ENCODE measurements around the gene NAE1. TPM values are rescaled to one million over a fixed set of nuclear protein-coding genes. Genes with fewer than 3 reads are reported as not detected.

The NAE1 gene
- total RNA-seq, 1 experiment from 2014 or later = 129 TPM

DNA sequence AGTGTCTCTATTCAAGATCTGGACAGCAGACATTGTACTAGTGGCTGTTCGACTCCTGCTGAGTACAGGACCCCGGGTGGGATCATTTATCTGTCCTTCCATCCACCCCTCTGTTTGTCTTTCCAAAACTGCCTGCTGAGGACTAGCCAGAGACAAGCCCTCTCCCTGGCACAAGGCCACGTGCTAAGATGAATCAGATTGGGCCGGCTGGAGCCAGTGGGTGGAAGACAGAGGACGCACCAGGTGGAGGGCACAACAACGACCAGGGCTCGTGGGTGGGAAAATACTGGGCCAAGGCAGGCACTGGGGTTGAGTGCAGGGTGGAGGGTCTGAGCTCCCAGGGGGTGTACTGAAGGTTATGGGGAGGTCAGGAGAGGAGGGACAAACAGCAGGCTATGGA, 12.0 kb upstream of the NAE1 start:
- TF ChIP-seq, protein P1, sequence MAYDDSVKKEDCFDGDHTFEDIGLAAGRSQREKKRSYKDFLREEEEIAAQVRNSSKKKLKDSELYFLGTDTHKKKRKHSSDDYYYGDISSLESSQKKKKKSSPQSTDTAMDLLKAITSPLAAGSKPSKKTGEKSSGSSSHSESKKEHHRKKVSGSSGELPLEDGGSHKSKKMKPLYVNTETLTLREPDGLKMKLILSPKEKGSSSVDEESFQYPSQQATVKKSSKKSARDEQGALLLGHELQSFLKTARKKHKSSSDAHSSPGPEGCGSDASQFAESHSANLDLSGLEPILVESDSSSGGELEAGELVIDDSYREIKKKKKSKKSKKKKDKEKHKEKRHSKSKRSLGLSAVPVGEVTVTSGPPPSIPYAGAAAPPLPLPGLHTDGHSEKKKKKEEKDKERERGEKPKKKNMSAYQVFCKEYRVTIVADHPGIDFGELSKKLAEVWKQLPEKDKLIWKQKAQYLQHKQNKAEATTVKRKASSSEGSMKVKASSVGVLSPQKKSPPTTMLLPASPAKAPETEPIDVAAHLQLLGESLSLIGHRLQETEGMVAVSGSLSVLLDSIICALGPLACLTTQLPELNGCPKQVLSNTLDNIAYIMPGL (CRISPR knock-in tag; IDR thresholded peaks at IDR 0.05) = no peak
- TF ChIP-seq FOXJ3 (CRISPR knock-in tag; IDR thresholded peaks at IDR 0.05; ENCODE audit: borderline replicate concordance) (no peak), CREB1 (CRISPR knock-in tag; IDR thresholded peaks at IDR 0.05) (no peak), RORB (CRISPR knock-in tag; IDR thresholded peaks at IDR 0.05) (no peak), KAT7 (CRISPR knock-in tag; IDR thresholded peaks at IDR 0.05; ENCODE audit: borderline replicate concordance) (no peak)
- ATAC-seq = no peak
- CTCF ChIA-PET = interaction anchor here (3.9 to 6.5 kb wide), 2 partner anchors 12 to 25 kb away, joined by 17 to 76 read pairs; partner anchors contain the start of gene NAE1
- H3K4me1 Mint-ChIP-seq = peaks cover 13% of the 10 kb centered on the region
- H3K9me3 Mint-ChIP-seq = no peaks in the 10 kb centered on the region
- POLR2A ChIA-PET = no interaction called here
- DNase-seq (ENCODE audit: low spot score) = no peak
- H3K27me3 Mint-ChIP-seq (ENCODE audit: low read depth) = peaks cover 92% of the 10 kb centered on the region
- H3K27ac Mint-ChIP-seq = no peak overlapping the region
- H3K4me3 Mint-ChIP-seq = no peak overlapping the region
- no peaks in the 10 kb centered on the region for H3K36me3 Mint-ChIP-seq

DNA sequence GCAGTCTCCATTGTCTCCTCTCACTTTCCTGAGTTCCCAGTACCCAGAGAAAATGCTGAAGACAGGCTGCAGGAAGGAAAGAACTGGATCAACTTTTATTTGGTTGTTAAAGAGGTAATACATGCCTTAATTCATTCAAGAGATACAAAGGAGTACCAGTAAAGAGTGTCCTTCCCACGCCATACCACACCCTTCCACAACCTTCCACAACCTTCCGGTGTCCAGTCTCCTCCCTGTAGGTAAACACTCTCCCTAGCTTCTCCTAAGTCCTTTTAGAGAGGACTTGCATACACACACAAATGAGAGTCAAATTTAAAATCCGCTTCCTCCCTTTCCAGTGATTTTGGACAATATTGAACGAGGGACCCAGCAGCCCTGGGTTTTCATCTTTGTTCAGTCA, 10.6 kb upstream of the NAE1 start:
- Mint-ChIP-seq H3K4me1 (peaks cover 13% of the 10 kb centered on the region), H3K36me3 (no peaks in the 10 kb centered on the region), H3K27ac (no peak overlapping the region), H3K4me3 (no peak overlapping the region), H3K9me3 (no peaks in the 10 kb centered on the region), H3K27me3 (ENCODE audit: low read depth) (peaks cover 85% of the 10 kb centered on the region)
- ATAC-seq (no peak), DNase-seq (ENCODE audit: low spot score) (no peak)
- CTCF ChIA-PET = interaction anchor here (0.7 to 6.5 kb wide), 3 partner anchors 11 to 64 kb away, joined by 3 to 76 read pairs (median 4); partner anchors contain the start of gene NAE1
- POLR2A ChIA-PET = no interaction called here
- TF ChIP-seq ELF4 (CRISPR knock-in tag; IDR thresholded peaks at IDR 0.05; ENCODE audit: low read depth) (no peak), TEAD1 (CRISPR knock-in tag; IDR thresholded peaks at IDR 0.05) (no peak), ZNF396 (CRISPR knock-in tag; IDR thresholded peaks at IDR 0.05; ENCODE audit: borderline replicate concordance) (no peak), ESRRA (CRISPR knock-in tag; IDR thresholded peaks at IDR 0.05; ENCODE audit: borderline replicate concordance) (no peak), GABPB1 (CRISPR knock-in tag; IDR thresholded peaks at IDR 0.05) (no peak), CREM (CRISPR knock-in tag; IDR thresholded peaks at IDR 0.05) (no peak)
- TF ChIP-seq, protein P2, sequence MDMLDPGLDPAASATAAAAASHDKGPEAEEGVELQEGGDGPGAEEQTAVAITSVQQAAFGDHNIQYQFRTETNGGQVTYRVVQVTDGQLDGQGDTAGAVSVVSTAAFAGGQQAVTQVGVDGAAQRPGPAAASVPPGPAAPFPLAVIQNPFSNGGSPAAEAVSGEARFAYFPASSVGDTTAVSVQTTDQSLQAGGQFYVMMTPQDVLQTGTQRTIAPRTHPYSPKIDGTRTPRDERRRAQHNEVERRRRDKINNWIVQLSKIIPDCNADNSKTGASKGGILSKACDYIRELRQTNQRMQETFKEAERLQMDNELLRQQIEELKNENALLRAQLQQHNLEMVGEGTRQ (CRISPR knock-in tag; IDR thresholded peaks at IDR 0.05) = no peak
- TF ChIP-seq, protein P3, sequence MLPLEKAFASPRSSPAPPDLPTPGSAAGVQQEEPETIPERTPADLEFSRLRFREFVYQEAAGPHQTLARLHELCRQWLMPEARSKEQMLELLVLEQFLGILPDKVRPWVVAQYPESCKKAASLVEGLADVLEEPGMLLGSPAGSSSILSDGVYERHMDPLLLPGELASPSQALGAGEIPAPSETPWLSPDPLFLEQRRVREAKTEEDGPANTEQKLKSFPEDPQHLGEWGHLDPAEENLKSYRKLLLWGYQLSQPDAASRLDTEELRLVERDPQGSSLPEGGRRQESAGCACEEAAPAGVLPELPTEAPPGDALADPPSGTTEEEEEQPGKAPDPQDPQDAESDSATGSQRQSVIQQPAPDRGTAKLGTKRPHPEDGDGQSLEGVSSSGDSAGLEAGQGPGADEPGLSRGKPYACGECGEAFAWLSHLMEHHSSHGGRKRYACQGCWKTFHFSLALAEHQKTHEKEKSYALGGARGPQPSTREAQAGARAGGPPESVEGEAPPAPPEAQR (CRISPR knock-in tag; IDR thresholded peaks at IDR 0.05) = no peak
- TF ChIP-seq, protein P4, sequence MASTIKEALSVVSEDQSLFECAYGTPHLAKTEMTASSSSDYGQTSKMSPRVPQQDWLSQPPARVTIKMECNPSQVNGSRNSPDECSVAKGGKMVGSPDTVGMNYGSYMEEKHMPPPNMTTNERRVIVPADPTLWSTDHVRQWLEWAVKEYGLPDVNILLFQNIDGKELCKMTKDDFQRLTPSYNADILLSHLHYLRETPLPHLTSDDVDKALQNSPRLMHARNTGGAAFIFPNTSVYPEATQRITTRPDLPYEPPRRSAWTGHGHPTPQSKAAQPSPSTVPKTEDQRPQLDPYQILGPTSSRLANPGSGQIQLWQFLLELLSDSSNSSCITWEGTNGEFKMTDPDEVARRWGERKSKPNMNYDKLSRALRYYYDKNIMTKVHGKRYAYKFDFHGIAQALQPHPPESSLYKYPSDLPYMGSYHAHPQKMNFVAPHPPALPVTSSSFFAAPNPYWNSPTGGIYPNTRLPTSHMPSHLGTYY (CRISPR knock-in tag; IDR thresholded peaks at IDR 0.05) = no peak
- TF ChIP-seq, protein P5, sequence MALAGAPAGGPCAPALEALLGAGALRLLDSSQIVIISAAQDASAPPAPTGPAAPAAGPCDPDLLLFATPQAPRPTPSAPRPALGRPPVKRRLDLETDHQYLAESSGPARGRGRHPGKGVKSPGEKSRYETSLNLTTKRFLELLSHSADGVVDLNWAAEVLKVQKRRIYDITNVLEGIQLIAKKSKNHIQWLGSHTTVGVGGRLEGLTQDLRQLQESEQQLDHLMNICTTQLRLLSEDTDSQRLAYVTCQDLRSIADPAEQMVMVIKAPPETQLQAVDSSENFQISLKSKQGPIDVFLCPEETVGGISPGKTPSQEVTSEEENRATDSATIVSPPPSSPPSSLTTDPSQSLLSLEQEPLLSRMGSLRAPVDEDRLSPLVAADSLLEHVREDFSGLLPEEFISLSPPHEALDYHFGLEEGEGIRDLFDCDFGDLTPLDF (CRISPR knock-in tag; IDR thresholded peaks at IDR 0.05) = no peak

DNA sequence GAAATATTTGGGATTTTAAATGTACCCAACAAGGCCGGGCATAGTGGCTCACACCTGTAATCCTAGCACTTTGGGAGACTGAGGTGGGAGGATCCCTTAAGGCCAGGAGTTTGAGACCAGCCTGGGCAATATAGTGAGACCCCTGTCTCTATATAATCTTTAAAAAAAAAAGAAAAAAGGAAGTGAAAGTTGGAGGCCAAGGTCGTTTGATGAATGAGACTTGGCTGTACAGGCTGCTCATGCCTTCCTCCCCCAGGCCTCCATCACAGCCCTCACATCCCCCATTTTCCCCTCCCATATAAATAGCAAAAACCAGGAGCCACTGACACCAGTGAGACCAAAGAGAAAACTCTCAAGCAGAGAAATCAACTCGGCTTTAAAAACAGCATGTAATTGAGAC, 10.1 kb upstream of the NAE1 start:
- CTCF ChIA-PET = interaction anchor here (1.3 to 6.5 kb wide), 2 partner anchors 10 to 32 kb away, joined by 3 to 76 read pairs; partner anchors contain the start of gene NAE1
- H3K36me3 Mint-ChIP-seq = no peaks in the 10 kb centered on the region
- H3K27ac Mint-ChIP-seq = no peak overlapping the region
- H3K27me3 Mint-ChIP-seq (ENCODE audit: low read depth) = peaks cover 82% of the 10 kb centered on the region
- no peak overlapping the region for H3K4me3 Mint-ChIP-seq
- ATAC-seq (no peak), DNase-seq (ENCODE audit: low spot score) (no peak)
- POLR2A ChIA-PET = no interaction called here
- peaks cover 10% of the 10 kb centered on the region for H3K4me1 Mint-ChIP-seq
- H3K9me3 Mint-ChIP-seq = no peaks in the 10 kb centered on the region
- TF ChIP-seq ZNF121 (CRISPR knock-in tag; IDR thresholded peaks at IDR 0.05) = no peak
- TF ChIP-seq, protein P6, sequence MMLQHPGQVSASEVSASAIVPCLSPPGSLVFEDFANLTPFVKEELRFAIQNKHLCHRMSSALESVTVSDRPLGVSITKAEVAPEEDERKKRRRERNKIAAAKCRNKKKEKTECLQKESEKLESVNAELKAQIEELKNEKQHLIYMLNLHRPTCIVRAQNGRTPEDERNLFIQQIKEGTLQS (CRISPR knock-in tag; conservative IDR thresholded peaks at IDR 0.05) = no peak
- no peak for TF ChIP-seq PRRX2 (CRISPR knock-in tag; IDR thresholded peaks at IDR 0.05)
- TF ChIP-seq, protein P7, sequence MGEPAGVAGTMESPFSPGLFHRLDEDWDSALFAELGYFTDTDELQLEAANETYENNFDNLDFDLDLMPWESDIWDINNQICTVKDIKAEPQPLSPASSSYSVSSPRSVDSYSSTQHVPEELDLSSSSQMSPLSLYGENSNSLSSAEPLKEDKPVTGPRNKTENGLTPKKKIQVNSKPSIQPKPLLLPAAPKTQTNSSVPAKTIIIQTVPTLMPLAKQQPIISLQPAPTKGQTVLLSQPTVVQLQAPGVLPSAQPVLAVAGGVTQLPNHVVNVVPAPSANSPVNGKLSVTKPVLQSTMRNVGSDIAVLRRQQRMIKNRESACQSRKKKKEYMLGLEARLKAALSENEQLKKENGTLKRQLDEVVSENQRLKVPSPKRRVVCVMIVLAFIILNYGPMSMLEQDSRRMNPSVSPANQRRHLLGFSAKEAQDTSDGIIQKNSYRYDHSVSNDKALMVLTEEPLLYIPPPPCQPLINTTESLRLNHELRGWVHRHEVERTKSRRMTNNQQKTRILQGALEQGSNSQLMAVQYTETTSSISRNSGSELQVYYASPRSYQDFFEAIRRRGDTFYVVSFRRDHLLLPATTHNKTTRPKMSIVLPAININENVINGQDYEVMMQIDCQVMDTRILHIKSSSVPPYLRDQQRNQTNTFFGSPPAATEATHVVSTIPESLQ (CRISPR knock-in tag; IDR thresholded peaks at IDR 0.05) = no peak
- TF ChIP-seq, protein P8, sequence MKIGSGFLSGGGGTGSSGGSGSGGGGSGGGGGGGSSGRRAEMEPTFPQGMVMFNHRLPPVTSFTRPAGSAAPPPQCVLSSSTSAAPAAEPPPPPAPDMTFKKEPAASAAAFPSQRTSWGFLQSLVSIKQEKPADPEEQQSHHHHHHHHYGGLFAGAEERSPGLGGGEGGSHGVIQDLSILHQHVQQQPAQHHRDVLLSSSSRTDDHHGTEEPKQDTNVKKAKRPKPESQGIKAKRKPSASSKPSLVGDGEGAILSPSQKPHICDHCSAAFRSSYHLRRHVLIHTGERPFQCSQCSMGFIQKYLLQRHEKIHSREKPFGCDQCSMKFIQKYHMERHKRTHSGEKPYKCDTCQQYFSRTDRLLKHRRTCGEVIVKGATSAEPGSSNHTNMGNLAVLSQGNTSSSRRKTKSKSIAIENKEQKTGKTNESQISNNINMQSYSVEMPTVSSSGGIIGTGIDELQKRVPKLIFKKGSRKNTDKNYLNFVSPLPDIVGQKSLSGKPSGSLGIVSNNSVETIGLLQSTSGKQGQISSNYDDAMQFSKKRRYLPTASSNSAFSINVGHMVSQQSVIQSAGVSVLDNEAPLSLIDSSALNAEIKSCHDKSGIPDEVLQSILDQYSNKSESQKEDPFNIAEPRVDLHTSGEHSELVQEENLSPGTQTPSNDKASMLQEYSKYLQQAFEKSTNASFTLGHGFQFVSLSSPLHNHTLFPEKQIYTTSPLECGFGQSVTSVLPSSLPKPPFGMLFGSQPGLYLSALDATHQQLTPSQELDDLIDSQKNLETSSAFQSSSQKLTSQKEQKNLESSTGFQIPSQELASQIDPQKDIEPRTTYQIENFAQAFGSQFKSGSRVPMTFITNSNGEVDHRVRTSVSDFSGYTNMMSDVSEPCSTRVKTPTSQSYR (CRISPR knock-in tag; IDR thresholded peaks at IDR 0.05) = no peak
- no peak for TF ChIP-seq TEAD1 (CRISPR knock-in tag; IDR thresholded peaks at IDR 0.05)
- no peak for TF ChIP-seq RORB (CRISPR knock-in tag; IDR thresholded peaks at IDR 0.05)
- no peak for TF ChIP-seq SMAD4 (CRISPR knock-in tag; IDR thresholded peaks at IDR 0.05)
